ENCODE measurements around the gene MAD1L1.

Gene MAD1L1

DNA sequence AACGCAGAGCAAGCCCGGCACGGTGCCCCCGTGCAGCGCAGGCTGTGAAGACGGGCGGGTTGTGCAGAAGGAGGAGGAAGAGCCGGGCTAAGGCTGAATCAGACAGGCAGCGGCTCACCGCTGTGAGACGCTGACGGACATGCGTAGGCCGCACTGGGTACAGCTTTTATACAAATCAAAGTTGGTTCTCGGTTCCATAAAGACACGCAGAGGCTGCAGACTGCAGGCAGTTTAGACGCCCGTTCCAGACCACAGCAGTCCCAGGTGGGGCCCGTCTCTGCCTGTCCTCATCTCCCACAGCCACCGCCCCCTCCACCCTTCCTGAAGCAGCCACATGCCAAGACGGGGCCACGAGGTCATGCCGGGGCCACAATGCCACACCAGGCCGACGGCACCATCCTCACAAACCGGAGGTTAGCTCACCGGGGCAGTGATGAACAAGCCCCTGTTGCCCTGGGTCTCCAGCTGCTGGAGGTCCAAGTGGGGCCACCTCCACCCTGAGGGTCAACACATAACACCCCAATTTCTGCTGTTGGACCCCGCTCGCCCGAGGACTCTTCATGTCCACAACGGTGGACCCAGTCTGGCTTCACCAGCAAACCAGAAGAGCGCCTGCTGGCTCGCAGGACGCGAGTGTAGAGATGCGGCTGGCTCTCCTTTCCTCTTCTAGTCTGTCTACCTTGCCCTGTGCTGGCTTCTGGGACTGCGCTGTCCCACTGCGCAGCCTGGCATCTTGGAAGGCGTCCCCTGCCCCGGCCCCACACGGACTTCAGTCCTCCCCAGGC lies 335.5 kb downstream of the MAD1L1 start:
- no peak for DNase-seq (ENCODE audit: low spot score)

DNA sequence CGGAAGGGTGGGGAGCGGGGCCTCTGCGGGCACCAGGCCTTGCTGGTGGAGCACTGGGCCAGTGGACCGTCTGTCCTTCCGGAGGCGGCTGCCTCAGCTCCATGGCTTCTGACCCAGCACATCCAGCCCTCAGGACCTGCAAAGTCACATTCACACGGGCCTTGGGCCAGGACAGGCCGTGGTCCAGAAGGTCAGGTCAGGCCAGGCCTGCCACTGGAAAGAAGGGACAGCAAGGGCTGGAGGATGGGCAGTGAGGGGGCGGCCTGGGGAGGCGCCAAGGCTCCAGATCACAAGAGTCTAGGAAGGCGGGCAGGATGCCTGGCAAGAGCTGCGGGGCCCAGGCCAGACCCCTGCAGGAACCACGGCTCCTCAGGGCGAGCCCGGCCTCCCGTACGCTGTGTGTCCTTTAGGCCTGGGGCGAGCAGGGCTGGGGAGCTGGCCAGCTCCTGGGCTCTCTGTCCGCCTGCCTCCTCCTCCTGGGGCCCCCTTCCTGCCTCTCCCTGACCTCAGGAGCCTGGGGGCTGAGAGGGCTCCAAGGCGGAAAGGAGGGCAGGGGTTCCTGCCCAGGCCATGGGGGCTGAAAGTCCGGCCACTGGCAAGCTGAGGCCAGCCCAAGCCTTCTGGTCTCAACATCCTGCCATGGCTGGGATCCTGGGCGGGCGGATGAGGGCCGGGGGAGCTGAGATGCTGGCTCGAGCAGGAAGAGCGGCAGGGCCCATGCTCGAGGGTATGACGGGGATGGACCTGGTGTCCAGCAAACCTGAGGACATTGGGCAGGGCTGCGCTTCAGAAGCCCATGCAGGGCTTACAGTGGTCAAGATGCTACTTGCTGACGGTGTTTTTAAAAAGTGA lies 336.9 kb downstream of the MAD1L1 start:
- DNase-seq (ENCODE audit: low spot score): no peak

DNA sequence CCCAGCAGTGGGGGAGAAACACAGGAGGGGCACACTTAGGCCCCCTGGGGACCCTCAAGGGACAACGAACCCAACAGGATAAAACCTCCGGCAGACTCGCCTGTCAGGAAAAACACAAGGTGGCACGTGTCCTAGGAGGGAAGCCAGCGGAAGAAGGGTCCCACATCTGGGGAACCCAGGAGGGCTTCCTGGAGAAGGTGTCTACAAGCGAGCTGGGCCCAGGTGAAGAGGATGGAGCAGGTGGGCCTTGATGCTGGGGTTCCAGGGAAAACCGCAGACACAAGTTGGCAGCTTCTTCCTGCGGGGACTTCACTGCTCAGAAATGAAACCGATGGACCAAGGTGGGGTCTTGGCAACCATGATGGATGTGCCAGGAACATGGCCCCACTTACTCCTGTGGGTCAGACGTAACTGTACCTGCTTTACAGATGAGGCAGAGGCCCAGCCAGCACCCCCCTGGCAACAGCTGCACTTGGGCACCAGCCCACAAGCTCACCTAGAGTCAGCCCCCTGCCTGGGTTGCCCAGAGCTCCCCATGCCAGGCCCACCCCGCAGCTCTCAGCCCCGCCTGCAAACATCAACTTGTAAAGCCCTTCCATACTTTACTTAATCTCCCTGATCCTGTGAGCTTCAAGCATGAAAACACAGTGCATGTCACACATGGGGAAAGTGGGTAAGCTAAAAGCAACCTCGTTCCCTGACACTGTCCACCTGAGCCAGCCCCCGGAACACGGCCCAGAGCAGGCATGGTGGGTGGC lies 337.7 kb downstream of the MAD1L1 start:
- DNase-seq (ENCODE audit: low spot score): no peak

DNA sequence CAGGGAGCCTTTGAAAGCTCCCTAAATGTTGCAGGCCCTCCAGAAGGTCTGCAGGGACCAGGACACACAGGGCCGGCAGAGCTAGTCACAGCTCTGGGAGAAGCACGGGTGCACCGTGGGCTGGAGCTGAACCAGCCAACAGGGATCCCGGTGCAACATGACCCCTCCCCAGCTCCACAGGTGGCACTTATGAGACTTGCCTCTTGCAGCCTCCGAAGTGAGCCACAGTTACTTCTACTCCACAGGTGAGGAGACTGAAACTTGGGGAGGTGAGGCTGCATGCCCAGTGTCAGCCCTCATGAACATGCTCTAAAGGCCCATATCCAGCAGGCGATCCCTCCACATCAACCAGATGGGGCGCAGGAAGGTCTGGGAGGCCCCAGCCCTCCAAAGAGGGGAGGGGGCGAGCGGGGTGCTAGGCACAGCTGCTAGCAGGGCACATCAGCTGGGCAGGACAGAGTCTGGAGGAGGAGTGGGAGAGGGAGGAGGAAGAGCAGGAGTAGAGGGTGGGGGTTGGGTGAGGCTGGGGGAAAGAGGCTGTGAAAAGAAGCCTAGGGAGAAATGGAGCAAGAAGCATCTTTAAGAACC lies 338.3 kb downstream of the MAD1L1 start:
- DNase-seq (ENCODE audit: low spot score): no peak

DNA sequence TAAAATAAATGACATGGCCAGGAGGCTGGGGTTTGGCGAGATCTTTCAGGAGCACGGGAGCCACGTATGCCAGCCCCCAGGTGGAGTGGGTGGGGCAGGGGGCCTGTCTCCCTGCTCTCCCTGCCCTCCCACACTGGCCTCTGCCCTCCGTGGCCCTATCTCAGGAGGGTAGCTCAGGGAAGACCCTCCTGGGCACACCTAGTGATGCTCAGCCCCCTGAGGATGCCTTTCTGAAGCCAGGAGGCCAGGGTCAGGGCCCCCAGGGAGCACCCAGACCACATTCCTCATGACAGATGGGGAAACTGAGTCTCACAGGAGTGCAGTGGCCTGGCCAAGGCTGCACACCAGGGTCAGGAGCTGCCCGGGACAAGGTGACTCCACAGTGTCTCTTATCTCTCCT lies 339.3 kb downstream of the MAD1L1 start:
- no peak for DNase-seq (ENCODE audit: low spot score)

DNA sequence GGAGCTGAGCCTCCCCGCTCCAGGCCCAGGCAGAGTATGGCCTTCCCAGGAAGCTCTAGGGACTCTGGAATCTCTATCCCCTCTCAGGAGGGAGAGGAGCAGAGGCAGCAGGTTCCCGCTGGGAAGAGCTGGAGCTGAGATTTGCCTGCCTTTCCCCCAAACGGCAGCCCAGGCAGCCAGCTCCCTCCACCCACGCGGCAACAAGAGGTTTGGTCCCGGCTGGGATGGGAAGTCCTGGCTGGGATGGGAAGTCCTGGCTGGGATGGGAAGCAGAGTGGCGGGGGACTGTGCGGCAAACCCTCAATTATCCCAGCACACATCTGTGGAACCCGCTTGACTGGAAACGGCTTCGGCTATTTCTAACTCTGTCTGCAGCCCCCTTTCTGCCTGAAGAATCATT lies 339.7 kb downstream of the MAD1L1 start:
- DNase-seq (ENCODE audit: low spot score): no peak

DNA sequence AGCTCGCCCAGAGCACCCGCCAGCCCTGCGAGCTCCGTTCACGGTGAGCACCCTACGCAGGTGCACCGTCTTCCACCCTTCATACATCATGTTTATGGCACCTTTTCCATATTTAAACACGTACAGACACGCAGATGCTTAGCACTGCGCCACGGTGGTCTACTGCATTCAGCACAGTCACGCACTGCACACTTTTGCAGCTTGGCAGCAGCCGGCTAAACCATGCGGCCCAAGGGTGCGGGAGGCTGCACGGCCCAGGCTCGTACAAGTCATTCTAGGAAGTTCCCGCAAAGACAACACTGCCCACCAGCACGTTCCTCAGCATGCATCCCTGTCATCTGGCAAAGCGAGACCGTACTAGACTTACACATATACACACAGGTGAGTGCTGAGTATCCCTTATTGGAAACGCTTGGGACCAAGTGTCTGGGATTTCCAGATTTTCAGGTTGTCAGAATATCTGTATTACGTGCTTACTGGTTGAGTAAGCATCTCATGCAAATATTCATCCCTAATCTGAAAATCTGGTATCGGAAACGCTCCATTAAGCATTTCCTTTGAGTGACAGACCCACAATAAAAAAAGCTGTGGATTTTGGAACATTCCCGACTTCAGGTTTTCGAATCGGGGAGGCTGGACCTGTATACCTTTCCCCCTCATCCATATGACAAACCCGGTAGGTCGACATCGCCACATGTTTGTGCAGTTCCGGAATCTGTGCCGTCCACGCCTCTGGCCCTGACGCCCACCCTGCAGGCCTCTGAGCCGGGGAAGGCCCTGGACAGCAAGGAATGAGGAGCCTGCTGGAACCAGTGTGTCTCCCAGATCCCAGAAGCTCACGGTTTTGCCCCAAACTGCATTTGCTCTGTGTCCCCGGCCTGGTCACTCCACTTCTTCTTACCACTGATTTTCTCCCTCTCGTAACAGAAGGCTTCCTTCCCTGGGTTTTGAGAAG lies 340.5 kb downstream of the MAD1L1 start:
- DNase-seq (ENCODE audit: low spot score): no peak

DNA sequence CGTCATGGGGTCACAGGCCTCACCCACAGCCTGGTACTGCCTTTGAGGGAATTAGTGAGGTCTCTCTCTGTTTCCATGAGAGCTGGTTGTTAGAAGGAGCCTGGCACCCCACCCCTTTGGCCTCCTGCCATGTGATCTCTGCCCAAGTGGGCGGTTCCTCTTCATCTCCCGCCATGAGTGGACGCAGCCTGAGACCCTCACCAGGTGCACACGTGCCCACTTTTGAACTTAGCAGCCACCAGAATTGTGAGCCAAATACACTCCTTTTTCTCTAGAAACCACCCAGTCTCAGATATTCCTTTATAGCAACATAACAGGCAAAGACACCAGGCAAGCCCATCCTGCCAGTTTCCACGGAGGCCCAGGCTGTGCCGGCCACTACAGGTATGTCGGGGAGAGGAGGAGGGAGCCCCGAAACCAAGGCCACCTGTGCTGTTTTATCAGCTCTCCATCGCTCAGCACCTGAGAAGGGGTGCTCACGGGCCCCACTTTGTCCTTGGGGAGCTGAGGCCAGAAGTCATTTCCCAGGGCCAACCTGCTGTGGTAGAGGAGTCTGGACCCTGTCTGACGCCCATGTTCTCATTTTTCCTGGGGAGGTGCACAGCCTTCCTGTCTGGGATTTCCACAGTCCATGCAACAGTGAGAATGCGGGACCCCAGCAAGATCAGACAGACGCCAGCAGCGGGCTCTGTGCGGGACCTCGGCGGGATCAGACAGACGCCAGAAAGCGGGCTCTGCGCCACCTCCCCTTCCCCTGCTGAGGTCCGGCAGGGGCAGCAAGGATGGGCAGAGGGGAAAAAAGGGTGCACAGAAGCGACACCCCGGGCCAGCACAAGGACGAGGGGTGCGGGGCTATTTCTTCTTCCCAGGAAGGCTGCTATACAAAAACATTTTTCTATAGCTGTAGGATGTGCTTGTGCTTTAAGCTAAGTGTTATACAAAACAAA lies 342.2 kb downstream of the MAD1L1 start:
- no peak for DNase-seq (ENCODE audit: low spot score)

DNA sequence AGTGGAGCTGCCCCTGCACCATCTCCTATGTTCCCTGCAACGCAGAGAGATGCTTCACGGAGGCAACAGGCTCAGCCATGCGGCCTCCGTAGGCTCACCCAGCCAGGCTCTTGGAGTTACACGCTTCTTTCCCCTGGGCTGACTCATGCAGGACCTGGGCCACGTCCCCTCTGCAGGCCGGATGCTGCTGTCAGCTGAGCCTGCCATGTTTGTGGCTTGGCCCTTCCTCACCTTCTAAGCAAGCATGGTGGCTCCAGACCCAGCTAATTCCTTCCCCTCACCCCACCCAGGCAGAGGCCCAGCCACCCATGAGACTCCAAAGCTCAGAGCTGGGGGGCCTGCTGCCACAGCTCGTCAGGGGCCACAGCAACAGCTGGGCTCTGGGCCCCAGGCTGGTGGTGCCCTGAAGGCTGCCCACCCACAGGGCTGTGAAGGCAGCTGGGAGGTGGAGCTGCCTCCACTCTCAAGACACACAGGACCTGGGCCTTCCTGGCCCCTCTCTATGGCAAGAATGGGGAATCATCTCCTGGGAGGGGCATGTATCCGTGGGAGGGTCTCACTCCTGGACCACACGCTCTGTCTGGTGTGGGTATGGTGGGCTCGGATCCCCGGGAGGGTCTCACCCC lies 343.1 kb downstream of the MAD1L1 start:
- DNase-seq (ENCODE audit: low spot score): no peak

DNA sequence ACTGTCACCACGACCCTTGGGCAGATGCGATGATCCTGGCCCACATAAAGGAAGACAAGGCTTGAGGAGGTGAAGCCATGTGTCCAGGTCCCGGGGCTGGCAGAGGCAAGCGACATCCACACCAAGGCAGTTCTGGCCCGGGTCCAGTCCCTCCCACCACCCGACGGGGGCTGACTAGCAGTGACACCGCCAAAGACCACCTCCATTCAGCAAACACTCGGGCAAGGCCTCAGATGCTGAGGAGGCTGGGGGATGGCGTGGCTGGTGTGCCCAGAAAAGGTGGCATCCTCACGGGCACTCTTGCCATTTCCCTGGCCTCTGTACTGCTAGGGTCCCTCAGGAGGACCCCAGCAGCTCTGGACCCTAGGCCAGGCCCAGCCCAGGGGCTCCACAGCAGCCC lies 343.7 kb downstream of the MAD1L1 start:
- DNase-seq (ENCODE audit: low spot score): no peak

DNA sequence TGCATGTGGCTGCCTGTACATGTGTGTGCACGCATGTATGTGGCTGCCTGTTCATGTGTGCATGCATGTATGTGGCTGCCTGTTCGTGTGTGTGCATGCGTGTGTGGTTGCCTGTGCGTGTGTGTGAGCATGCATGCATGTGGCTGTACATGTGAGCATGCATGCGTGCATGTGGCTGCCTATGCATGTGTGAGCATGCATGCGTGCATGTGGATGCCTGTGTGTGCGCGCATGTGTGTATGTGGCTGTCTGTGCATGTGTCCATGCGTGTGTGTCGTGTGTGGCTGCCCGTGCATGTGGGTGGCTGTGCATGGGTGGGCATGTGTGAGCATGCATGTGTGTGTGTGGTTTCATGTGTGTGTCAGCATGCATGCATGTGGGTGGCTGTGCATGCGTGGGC lies 344.3 kb downstream of the MAD1L1 start:
- no peak for DNase-seq (ENCODE audit: low spot score)

DNA sequence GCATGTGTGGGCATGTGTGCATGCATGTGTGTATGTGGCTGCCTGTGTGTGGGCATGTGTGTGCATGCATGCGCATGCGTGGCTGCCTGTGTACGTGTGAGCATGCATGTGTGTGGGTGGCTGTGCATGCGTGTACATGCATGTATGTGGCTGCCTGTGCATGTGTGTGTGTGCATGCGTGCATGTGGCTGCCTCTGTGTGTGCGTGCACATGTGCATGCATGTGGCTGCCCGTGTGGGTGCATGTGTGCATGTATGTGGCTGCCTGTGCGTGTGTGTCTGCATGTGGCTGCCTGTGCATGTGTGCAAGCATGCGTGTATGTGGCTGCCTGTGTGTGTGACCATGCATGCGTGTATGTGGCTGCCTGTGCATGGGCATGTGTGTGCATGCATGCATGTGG lies 345.5 kb downstream of the MAD1L1 start:
- DNase-seq (ENCODE audit: low spot score): no peak

DNA sequence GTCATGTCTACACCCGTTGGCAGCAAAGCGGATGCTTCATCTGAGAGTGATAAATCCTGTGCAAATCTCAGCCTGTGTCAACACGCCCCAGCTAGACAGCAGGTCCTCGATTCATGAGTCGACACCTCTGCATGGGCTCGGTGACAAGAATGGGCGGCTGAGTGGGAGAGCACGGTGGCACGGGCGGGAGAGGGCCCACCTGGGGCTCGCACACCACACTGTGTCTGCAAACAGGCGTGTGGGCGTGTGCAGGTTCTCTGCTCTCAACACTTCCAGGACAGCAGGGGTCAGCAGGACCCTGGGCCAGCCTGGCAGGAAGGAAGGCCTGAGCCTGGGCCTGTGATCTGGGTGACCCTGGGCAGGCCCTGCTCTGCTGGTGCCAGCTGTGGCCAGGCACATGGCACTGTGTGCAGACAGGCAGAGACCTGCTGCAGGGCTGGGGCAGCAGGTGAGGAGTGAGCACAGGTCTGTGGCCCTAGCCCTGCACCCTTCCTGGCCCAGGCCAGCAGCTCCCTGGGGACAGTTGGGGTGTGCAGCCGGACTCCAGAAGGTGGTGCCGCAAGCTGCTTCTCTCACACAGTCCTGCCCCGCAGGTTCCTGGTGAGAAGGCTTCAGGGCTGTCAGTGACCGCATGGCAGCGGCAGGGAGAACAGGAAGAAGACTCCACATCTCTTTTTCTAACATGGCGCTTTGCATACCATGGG lies 346.2 kb downstream of the MAD1L1 start:
- DNase-seq (ENCODE audit: low spot score): no peak

DNA sequence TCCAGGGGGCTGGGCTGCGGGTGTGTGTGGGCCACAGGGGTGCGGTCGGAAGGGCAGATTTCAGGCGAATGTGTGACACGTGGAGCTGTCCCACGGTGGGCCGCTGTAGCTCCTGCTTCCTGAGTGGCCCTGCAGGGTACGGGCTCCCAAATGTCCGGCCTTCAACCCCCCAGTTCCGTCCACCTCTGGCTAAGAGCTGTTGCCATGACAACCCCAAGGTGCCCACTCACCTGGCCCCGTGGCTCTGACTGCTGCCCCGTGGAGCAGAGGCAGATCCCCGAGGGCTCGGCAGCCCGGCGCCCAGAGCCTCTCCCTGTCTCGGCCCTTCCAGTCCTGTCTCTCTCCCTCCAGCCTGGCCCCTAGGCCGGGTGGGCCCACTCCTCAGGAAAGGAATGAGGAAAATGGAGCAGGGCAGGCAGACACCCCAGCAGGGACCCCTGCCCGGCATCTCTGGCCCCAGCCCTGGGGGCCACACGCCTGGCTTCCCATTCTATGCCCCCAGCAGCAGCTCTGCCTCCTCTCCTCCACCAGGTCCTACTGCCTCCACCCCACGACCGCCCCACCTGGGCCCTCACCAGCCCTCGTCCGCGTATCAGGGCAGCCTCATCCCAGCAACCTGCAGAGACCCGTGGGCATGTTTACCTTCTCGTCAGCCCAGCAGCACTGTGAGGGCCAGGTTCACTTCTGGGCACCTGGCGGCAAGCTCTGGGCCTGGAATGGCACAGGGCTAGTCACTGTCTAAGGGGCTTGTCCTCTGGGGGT lies 347.1 kb downstream of the MAD1L1 start:
- DNase-seq (ENCODE audit: low spot score): no peak

DNA sequence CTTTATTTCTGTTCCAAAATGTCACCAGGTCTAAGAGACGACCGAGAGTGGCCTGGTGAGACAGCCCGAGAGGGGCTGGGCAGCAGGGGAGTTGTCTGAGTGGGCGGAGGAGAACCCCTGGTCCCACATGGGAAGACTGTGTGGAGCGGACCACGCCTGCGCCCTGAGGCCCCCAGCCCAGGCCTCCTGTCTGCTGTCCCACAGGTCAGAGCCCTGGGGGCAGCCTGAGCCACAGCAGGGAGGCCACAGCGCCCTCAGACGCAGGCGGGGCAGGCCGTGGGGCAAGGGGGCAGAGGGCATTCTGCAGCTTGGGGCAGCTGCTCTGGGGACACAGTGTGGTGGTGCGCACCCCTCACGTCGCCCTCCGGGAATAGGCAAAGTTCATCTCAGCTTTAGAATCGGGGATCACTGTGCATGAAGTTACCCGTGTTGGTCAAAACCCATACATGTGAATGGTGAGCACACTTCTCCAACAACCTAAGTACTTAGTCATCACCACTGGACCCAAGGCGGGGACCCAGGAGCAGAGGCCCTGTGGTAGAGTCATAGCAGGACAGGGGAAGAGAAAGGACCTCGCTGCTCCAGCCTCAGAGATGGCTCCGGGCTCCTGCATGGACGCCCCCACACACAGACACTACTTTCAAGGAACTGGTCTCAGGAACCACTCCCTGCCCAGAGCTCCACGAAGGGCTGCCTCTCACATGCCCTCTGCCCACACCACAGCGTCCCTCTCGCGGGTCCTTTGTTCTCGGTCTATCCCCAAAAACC lies 348.0 kb downstream of the MAD1L1 start:
- no peak for DNase-seq (ENCODE audit: low spot score)

DNA sequence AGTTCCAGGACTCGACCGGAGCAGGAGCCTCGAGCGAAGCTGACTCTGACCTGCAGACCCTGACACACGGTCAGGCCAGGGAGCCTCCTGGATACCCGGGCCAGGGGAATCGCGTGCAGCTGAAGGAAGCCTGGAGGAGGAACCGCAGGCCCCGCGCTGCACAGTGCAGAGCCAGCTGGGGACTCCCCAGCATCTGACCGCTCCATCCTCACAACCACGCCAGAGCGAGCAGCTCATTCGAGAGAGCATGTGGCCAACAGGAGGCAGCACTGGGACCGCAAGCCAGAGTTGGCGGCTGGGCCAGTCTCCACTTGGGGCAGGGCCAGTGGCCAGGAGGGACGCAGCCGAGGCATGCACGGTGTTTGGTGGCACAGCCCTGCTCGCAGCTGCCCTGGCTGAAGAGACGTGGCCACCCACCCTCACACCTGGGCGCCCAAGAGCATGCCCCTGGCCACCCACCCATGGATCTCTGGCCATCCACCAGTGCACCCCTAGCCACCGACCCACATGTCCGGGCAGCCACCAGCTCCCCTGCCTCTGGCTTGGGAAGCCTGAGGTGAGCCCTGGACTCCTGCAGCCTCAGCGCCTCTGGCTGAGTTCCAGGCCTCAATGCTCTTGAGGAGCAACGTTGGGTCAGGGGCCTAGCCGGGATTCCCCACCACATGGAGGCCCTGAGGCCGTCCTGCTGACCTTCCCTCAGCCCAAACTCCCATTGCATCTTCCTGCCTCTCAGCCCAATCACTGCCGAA lies 348.7 kb downstream of the MAD1L1 start:
- peak; percentile 12 for DNase-seq (ENCODE audit: low spot score)

Measured in hematopoietic multipotent progenitor cell treated with erythropoietin and hydrocortisone succinate and interleukin-3 and kit ligand, for 15 days (in vitro differentiated cells).